CD14-positive monocyte (primary cell): ENCODE results near the gene IMP3. TPM values are rescaled to one million over a fixed set of nuclear protein-coding genes. Genes with fewer than 3 reads are reported as not detected.
A peak's percentile ranks its signal among the peaks of the same experiment; 100 is the strongest.
"Not testable (repeated sequence)": the region's sequence is repeated elsewhere in the genome, so short reads cannot be mapped to it uniquely, and the experiment has no call there.

Source experiments
- DNase-seq, 3 donors: peaks; one replicate each; pipeline ENCODE4 v3.0.0-alpha.2; 2011 to 2022
- H2AFZ ChIP-seq: 2 replicates; pipeline ENCODE4 v1.6.0; 2012; ENCODE audit warnings: mild to moderate bottlenecking, low read depth, low read length, inconsistent platforms; ENCODE audit not compliant: insufficient read depth, poor library complexity, severe bottlenecking
- H3K27ac ChIP-seq, 2 donors: 1 replicate in 1 of 2; 2 replicates in 1 of 2; pipeline ENCODE4 v1.5.1; 2012 to 2013; ENCODE audit warnings: low read length in 2 of 2, control low read depth in 1 of 2, inconsistent platforms in 1 of 2, low read depth in 1 of 2, mild to moderate bottlenecking in 1 of 2
- H3K27me3 ChIP-seq, 2 donors: one replicate each; pipeline versions ENCODE4 v1.6.0 to v1.6.1; 2011 to 2013; ENCODE audit warnings: low read length in 2 of 2; ENCODE audit not compliant: control insufficient read depth in 2 of 2, insufficient read depth in 2 of 2
- H3K36me3 ChIP-seq, 2 donors: replicated peaks in 1 of 2; 1 replicate in 1 of 2; 2 replicates in 1 of 2; pipeline versions ENCODE4 v1.5.1 to v1.6.1; 2012 to 2013; ENCODE audit warnings: low read length in 2 of 2, control low read depth in 1 of 2, inconsistent platforms in 1 of 2, mild to moderate bottlenecking in 1 of 2; ENCODE audit not compliant: insufficient read depth in 2 of 2, control insufficient read depth in 1 of 2
- H3K4me1 ChIP-seq, 2 donors: 1 replicate in 1 of 2; 2 replicates in 1 of 2; pipeline versions ENCODE4 v1.5.1 to v1.6.1; 2012 to 2013; ENCODE audit warnings: low read length in 2 of 2, control low read depth in 1 of 2, inconsistent platforms in 1 of 2, mild to moderate bottlenecking in 1 of 2, moderate library complexity in 1 of 2; ENCODE audit not compliant: insufficient read depth in 2 of 2, control insufficient read depth in 1 of 2
- H3K4me2 ChIP-seq: replicated peaks from 2 replicates; pipeline ENCODE3; 2012; ENCODE audit warnings: low read length, moderate library complexity, mild to moderate bottlenecking; ENCODE audit not compliant: poor library complexity, severe bottlenecking; ENCODE audit errors: extremely low read depth
- H3K4me3 ChIP-seq, 3 experiments: fragments of 200-600 bp in 1 of 3; sonication (generic) in 1 of 3; replicated peaks in 1 of 3; 1 replicate in 2 of 3; 2 replicates in 1 of 3; pipeline ENCODE4 v1.5.1; 2011 to 2013; ENCODE audit warnings: low read length in 3 of 3, mild to moderate bottlenecking in 3 of 3, control low read depth in 2 of 3, low read depth in 2 of 3, inconsistent platforms in 1 of 3, moderate library complexity in 1 of 3
- H3K79me2 ChIP-seq: 2 replicates; pipeline ENCODE4 v1.6.0; 2012; ENCODE audit warnings: mild to moderate bottlenecking, control low read depth, inconsistent platforms, low read length, moderate library complexity; ENCODE audit not compliant: insufficient read depth
- H3K9ac ChIP-seq: 2 replicates; pipeline ENCODE4 v1.6.0; 2017; ENCODE audit warnings: low read length, mild to moderate bottlenecking; ENCODE audit not compliant: insufficient read depth, poor library complexity, severe bottlenecking
- H3K9me3 ChIP-seq, 2 donors: replicated peaks in 1 of 2; 1 replicate in 1 of 2; 2 replicates in 1 of 2; pipeline versions ENCODE4 v1.5.1 to v1.6.1; 2012 to 2013; ENCODE audit warnings: low read length in 2 of 2, control low read depth in 1 of 2; ENCODE audit not compliant: control insufficient read depth in 1 of 2, insufficient read depth in 1 of 2
- H4K20me1 ChIP-seq: 2 replicates; pipeline ENCODE4 v1.6.0; 2012; ENCODE audit warnings: mild to moderate bottlenecking, low read length, control low read depth, moderate library complexity; ENCODE audit not compliant: insufficient read depth
- H3K27ac Mint-ChIP-seq, 7 donors: one replicate each; pipeline ENCODE4 v1.8.0; 2020; ENCODE audit warnings: mild to moderate bottlenecking in 7 of 7, mixed read lengths in 7 of 7, moderate library complexity in 6 of 7, inconsistent platforms in 2 of 7
- H3K27me3 Mint-ChIP-seq, 3 donors: one replicate each; pipeline ENCODE4 v1.8.0; 2021 to 2022; ENCODE audit warnings: low read depth in 3 of 3, mild to moderate bottlenecking in 3 of 3, mixed read lengths in 3 of 3, moderate library complexity in 3 of 3, inconsistent platforms in 1 of 3
- H3K36me3 Mint-ChIP-seq, 2 donors: one replicate each; pipeline ENCODE4 v1.8.0; 2020; ENCODE audit warnings: mixed read lengths in 2 of 2, inconsistent platforms in 1 of 2, mild to moderate bottlenecking in 1 of 2
- H3K4me1 Mint-ChIP-seq: one replicate; pipeline ENCODE4 v1.8.0; 2020; ENCODE audit warnings: mild to moderate bottlenecking, mixed read lengths
- H3K4me3 Mint-ChIP-seq, 2 donors: one replicate each; pipeline ENCODE4 v1.8.0; 2020; ENCODE audit warnings: mild to moderate bottlenecking in 2 of 2, mixed read lengths in 2 of 2, moderate library complexity in 1 of 2
- H3K9me3 Mint-ChIP-seq, 7 donors: one replicate each; pipeline ENCODE4 v1.8.0; 2020 to 2022; ENCODE audit warnings: mixed read lengths in 7 of 7, mild to moderate bottlenecking in 6 of 7, moderate library complexity in 6 of 7, inconsistent platforms in 2 of 7
- CTCF ChIP-seq: fragments of 200-600 bp; IDR thresholded peaks from one replicate; pipeline ENCODE4 v1.8.0; 2022; ENCODE audit warnings: antibody characterized with exemption, mild to moderate bottlenecking
- WGBS: methylation state at CpG from one replicate; pipeline ENCODE4 v1.1.5; 2013; ENCODE audit warnings: missing lambda C conversion rate; ENCODE audit not compliant: insufficient coverage; 5-methylcytosine and 5-hydroxymethylcytosine counted together
- intact Hi-C, 2 donors: fragments of 100-400 bp; cut with micrococcal nuclease; formaldehyde crosslinking; loops; one replicate each; pipeline versions ENCODE4 v1.15.0 to v1.15.1; 2023
- polyA plus RNA-seq, 3 donors: library from polyadenylated mRNA; depleted of rRNA in 1 of 3; unstranded in 2 of 3; stranded (reverse) in 1 of 3; fragments of 300-500 nt in 2 of 3; fragments of >200 nt in 1 of 3; fragmentation: Illumina TruSeq in 2 of 3; gene quantifications; 1 replicate in 2 of 3; 2 replicates in 1 of 3; pipeline ENCODE4 v1.2.3, GENCODE V29; 2012 to 2021

The IMP3 gene
- polyA plus RNA-seq, 3 donors: 36.7 to 119 (median 99.3) TPM

GRCh38 chr15:75637245-75638009 is 2.6 kb downstream of the IMP3 start:
- DNase-seq: no peak
- Histone ChIP-seq H4K20me1 (peaks cover 27% of the 10 kb centered on the region), H2AFZ (no peak overlapping the region), H3K79me2 (peaks cover 39% of the 10 kb centered on the region), H3K36me3 (peaks cover 0 to 7% of the 10 kb centered on the region in 2 donors), H3K27me3 (no peaks in the 10 kb centered on the region), H3K4me1 (peaks cover 30 to 38% of the 10 kb centered on the region in 2 donors), H3K9me3 (no peaks in the 10 kb centered on the region), H3K4me3 (no peak overlapping the region), H3K9ac (no peak overlapping the region), H3K27ac (peak overlapping the region in 1 of 2 donors; percentile 97), H3K4me2 (peak overlapping the region; percentile 88)
- WGBS: 100% methylated on average over 2 of the region's 4 CpGs
- H3K4me1 Mint-ChIP-seq: peaks cover 34% of the 10 kb centered on the region
- H3K36me3 Mint-ChIP-seq: peaks cover 5 to 8% of the 10 kb centered on the region in 2 donors
- H3K4me3 Mint-ChIP-seq: no peak overlapping the region
- no peak for TF ChIP-seq CTCF
- H3K27ac Mint-ChIP-seq: peak overlapping the region in 4 of 7 donors; percentile 16 to 73 (median 54)
- intact Hi-C loops: no loop called here
- H3K9me3 Mint-ChIP-seq: no peaks in the 10 kb centered on the region
- H3K27me3 Mint-ChIP-seq: peaks cover 0 to 2% (median 2%) of the 10 kb centered on the region in 3 donors

GRCh38 chr15:75636026-75636425 is 4.0 kb downstream of the IMP3 start:
- DNase-seq: no peak
- H3K9me3 Mint-ChIP-seq: no peaks in the 10 kb centered on the region
- Histone ChIP-seq H3K9me3 (no peaks in the 10 kb centered on the region), H3K36me3 (peaks cover 0 to 7% of the 10 kb centered on the region in 2 donors), H3K27me3 (no peaks in the 10 kb centered on the region), H3K4me1 (peaks cover 28 to 36% of the 10 kb centered on the region in 2 donors), H4K20me1 (peaks cover 27% of the 10 kb centered on the region), H3K4me3 (no peak overlapping the region), H3K4me2 (no peak overlapping the region), H3K9ac (no peak overlapping the region), H3K27ac (no peak overlapping the region), H2AFZ (no peak overlapping the region), H3K79me2 (peaks cover 36% of the 10 kb centered on the region)
- intact Hi-C loops: no loop called here
- peak overlapping the region in 1 of 7 donors; percentile 18 for H3K27ac Mint-ChIP-seq
- H3K36me3 Mint-ChIP-seq: peaks cover 5% of the 10 kb centered on the region in 2 donors
- WGBS: 100% methylated on average over 4 of the region's 6 CpGs
- no peak for TF ChIP-seq CTCF
- H3K4me1 Mint-ChIP-seq: peaks cover 30% of the 10 kb centered on the region
- peaks cover 0 to 2% (median 0%) of the 10 kb centered on the region in 3 donors for H3K27me3 Mint-ChIP-seq
- no peak overlapping the region for H3K4me3 Mint-ChIP-seq

- H3K27me3 ChIP-seq, H3K27me3 Mint-ChIP-seq, H3K4me2 ChIP-seq, DNase-seq, H3K36me3 ChIP-seq, intact Hi-C loops, H3K9ac ChIP-seq, H3K27ac ChIP-seq, H3K4me3 ChIP-seq, H3K27ac Mint-ChIP-seq, H3K9me3 ChIP-seq, H3K36me3 Mint-ChIP-seq, H3K4me3 Mint-ChIP-seq, H3K9me3 Mint-ChIP-seq, H2AFZ ChIP-seq: not testable (repeated sequence)
- WGBS: 96% methylated on average over 5 of the region's 7 CpGs
- peaks cover 18% of the 10 kb centered on the region for H3K4me1 Mint-ChIP-seq
- peaks cover 27% of the 10 kb centered on the region for H3K79me2 ChIP-seq
- H3K4me1 ChIP-seq: peaks cover 14 to 18% of the 10 kb centered on the region in 2 donors
- H4K20me1 ChIP-seq: peaks cover 21% of the 10 kb centered on the region
These were observed 6.1 kb downstream of the IMP3 start for GRCh38 chr15:75633922-75634321.
